ENCODE results near the gene C4orf33.

DNA sequence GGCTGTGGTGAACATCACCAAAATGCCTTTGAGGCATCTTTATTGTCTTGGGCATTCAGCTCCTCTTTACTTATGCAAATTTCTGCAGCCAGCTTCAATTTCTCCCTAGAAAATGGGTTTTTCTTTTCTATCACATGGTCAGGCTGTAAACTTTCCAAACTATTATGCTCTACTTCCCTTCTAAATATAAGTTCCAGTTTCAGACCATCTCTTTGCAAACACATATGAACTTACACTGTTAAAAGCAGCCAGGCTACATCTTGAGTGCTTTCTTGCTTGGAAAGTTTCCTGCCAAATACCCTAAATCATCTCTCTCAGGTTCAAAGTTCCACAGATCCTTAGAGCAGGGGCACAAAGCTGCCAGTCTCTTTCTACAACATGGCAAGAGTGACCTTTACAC, 15.8 kb upstream of the C4orf33 start:
- TF ChIP-seq CTCF (conservative IDR thresholded peaks at IDR 0.05; ENCODE audit: low read length) (no peak), EZH2phosphoT487 (IDR thresholded peaks at IDR 0.05; ENCODE audit: borderline replicate concordance, low read depth, low read length) (no peak)
